Breast epithelium (tissue), 3 donors: ENCODE results near the gene MROH2A.

ENCODE experiments used
- CTCF ChIP-seq, 3 donors: fragments of 450-650 bp; IDR thresholded peaks; one replicate each; pipeline ENCODE4 v1.5.1; 2016 to 2017; ENCODE audit warnings: antibody characterized with exemption in 3 of 3, mild to moderate bottlenecking in 3 of 3, moderate library complexity in 3 of 3
- POLR2A ChIP-seq: fragments of 450-650 bp; IDR thresholded peaks from one replicate; pipeline ENCODE4 v1.6.1; 2016; ENCODE audit warnings: antibody characterized with exemption, mild to moderate bottlenecking, moderate library complexity
- POLR2AphosphoS5 ChIP-seq, 3 donors: sonication (generic); formaldehyde crosslinking; IDR thresholded peaks; one replicate each; pipeline ENCODE4 v1.6.1; 2017; ENCODE audit warnings: antibody characterized with exemption in 3 of 3

GRCh38 chr2:233829193-233830110, 51.3 kb downstream of the MROH2A start:
- TF ChIP-seq POLR2AphosphoS5 (IDR thresholded peaks at IDR 0.05): no peak
- no peak for TF ChIP-seq CTCF (IDR thresholded peaks at IDR 0.05)
- no peak for TF ChIP-seq POLR2A
